Activated CD8-positive, alpha-beta memory T cell treated with anti-CD3 and anti-CD28 coated beads for 36 hours (primary cell): ENCODE results near the gene RABGGTB. TPM values are rescaled to one million over a fixed set of nuclear protein-coding genes. Genes with fewer than 3 reads are reported as not detected.
"Not testable (repeated sequence)": the region's sequence is repeated elsewhere in the genome, so short reads cannot be mapped to it uniquely, and the experiment has no call there.

ENCODE experiments used
- CTCF ChIA-PET: fragments of 350-600 bp; sonication (Branson Sonifier 250); formaldehyde crosslinking; loops from one replicate; lab custom pipeline; 2021; ENCODE audit warnings: antibody characterized with exemption; lab: Charles Lee
- POLR2A ChIA-PET: fragments of 350-600 bp; sonication (Branson Sonifier 250); formaldehyde crosslinking; loops from one replicate; lab custom pipeline; 2021; ENCODE audit warnings: antibody characterized with exemption; lab: Charles Lee
- total RNA-seq, 2 experiments: library from RNA; stranded (reverse); gene quantifications; one replicate each; pipeline ENCODE4 v1.2.3, GENCODE V29; 2021

Gene RABGGTB
- 100 to 1,000 TPM; 225 to 231 TPM for total RNA-seq

GRCh38 chr1:75785983-75786853, at the start of gene RABGGTB:
TSS of gene RABGGTB (plus strand) at chr1:75786256. CDS start at chr1:75786272, 16 bp downstream.
- CTCF ChIA-PET = interaction anchor here (1.7 kb wide), 1 partner anchor 61 kb away, joined by 3 read pairs; no protein-coding TSS in a partner anchor
- POLR2A ChIA-PET = interaction anchor here (0.6 to 3.3 kb wide), 6 partner anchors 8 to 1053 kb away, joined by 3 to 33 read pairs (median 4); partner anchors contain the start of genes ACADM, MSH4 and TYW3

- ChIA-PET CTCF (no interaction called here), POLR2A (no interaction called here)
These were observed 43.9 kb upstream of the RABGGTB start for GRCh38 chr1:75742047-75742625.

DNA sequence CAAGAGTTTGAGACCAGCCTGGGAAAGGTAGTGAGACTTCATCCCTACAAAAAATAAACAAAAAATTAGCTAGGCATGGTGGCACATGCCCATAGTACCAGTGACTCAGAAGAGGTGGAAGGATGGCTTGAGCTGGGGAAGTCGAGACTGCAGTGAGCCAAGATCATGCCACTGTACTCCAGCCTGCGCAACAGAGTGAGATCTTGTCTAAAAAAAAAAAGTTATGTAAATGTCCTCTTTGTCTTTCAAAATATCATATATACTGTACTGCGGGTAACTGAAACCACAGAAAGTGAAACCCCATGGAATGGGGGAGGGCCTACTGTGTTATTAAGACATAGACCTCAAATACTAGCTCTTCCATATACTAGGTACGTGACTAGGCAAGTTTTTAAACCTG, 40.8 kb upstream of the RABGGTB start:
- POLR2A ChIA-PET = no interaction called here
- CTCF ChIA-PET = no interaction called here

GRCh38 chr1:75757210-75757609, 28.8 kb upstream of the RABGGTB start:
- CTCF ChIA-PET, POLR2A ChIA-PET: not testable (repeated sequence)

DNA sequence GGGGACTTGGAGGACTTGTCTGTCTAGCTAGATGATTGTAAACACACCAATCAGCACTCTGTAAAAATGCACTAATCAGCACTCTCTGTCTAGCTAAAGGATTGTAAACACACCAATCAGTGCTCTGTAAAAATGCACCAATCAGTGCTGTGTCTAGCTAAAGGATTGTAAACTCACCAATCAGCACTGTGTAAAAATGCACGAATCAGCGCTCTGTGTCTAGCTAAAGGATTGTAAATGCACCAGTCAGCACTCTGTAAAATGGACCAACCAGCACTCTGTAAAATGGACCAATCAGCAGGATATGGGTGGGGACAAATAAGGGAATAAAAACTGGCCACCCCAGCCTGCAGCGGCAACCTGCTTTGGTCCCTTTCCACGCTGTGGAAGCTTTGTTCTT, 27.5 kb upstream of the RABGGTB start:
- CTCF ChIA-PET = not testable (repeated sequence)

GRCh38 chr1:75764057-75764655, 21.9 kb upstream of the RABGGTB start:
- ChIA-PET CTCF (no interaction called here), POLR2A (no interaction called here)

More for the DNA sequence above, 27.5 kb upstream of the RABGGTB start:
- POLR2A ChIA-PET = not testable (repeated sequence)

GRCh38 chr1:75765697-75766355, 20.2 kb upstream of the RABGGTB start:
- ChIA-PET POLR2A (no interaction called here), CTCF (no interaction called here)

GRCh38 chr1:75768016-75768415, 18.0 kb upstream of the RABGGTB start:
- ChIA-PET POLR2A (no interaction called here), CTCF (no interaction called here)

- CTCF ChIA-PET = no interaction called here
- POLR2A ChIA-PET = no interaction called here
These were observed 15.3 kb upstream of the RABGGTB start for GRCh38 chr1:75770761-75771160.

DNA sequence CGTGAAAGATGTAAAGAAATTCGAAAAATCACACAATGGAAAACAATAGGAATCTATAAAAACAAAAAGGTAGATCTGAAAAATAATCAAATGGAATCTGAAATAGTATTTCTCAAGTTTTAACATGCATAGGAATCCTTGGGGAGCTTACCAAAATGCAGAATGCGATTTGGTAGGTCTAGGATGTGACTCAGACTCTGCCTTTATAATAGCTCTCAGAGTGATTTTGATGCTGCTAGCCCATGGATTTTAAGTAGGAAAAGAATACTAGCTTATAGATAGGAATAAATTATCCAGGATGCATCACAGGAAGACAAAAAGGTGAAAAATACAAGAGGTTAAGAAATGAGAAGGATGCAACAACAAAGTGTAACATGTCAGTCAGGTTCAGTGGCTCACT, 14.1 kb upstream of the RABGGTB start:
- CTCF ChIA-PET = no interaction called here
- POLR2A ChIA-PET = no interaction called here

- CTCF ChIA-PET = not testable (repeated sequence)
- POLR2A ChIA-PET = interaction anchor here (0.9 kb wide), 1 partner anchor 9 kb away, joined by 3 read pairs; no protein-coding TSS in a partner anchor
These were observed 8.2 kb upstream of the RABGGTB start for GRCh38 chr1:75777812-75778211.

DNA sequence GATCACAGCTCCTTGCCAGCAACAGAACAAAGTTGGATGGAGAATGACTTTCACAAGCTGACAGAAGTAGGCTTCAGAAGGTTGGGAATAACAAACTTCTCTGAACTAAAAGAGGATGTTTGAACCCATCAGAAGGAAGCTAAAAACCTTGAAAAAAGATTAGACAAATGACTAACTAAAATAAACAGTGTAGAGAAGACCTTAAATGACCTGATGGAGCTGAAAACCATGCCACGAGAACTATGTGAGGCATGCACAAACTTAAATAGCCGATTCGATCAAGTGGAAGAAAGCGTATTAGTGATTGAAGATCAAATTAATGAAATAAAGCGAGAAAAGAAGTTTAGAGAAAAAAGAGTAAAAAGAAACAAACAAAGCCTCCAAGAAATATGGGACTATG, 7.4 kb upstream of the RABGGTB start:
- POLR2A ChIA-PET, CTCF ChIA-PET: not testable (repeated sequence)

- POLR2A ChIA-PET = not testable (repeated sequence)
These were observed 5.9 kb upstream of the RABGGTB start for GRCh38 chr1:75780183-75780582.

DNA sequence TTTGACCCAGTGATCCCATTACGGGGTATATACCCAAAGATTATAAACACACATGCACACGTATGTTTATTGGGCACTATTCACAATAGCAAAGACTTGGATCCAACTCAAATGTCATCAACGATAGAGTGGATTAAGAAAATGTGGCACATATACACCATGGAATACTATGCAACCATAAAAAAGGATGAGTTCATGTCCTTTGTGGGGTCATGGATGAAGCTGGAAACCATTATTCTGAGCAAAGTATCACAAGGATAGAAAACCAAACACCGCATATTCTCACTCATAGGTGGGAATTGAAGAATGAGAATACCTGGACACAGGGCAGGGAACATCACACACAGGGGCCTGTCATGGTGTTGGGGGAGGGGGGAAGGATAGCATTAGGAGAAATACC, 2.1 kb upstream of the RABGGTB start:
- CTCF ChIA-PET = not testable (repeated sequence)

More at GRCh38 chr1:75780183-75780582, 5.9 kb upstream of the RABGGTB start:
- CTCF ChIA-PET = not testable (repeated sequence)

DNA sequence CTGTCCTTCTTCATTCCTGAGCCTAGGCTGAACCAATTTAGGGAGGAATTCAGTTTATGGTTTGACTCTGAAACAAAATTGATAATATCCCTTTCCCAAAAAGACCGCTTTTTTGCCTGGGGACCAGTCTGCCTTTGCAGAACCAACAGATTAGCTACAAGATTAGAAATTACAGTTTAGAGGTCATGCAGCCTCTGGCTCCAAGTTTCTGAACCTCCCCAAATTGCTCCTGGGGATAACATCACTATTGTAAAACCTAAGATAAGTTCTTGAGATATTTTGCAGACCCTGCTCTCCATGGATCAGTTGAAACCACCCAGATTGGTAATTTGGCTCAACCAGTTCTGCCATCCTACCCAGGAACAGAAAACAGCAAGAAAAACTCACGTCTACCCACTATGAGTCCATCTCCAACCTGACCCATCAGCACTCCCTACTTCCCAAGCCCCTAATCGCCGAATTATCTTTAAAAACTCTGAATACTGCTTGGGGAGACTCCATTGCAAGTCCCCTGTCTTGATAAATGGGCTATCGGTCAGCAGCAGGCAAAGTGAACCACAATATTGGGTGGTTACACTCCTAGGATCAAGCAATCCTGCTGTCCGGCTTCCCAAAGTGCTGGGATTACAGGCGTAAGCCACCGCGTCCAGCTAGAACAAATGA, 605 bp upstream of the RABGGTB start:
- ChIA-PET POLR2A (interaction anchor here (0.8 to 3.3 kb wide), 2 partner anchors 11 to 25 kb away, joined by 3 to 33 read pairs; partner anchors contain the start of gene MSH4), CTCF (interaction anchor here (0.8 to 1.7 kb wide), 2 partner anchors 16 to 60 kb away, joined by 3 to 4 read pairs; no protein-coding TSS in a partner anchor)

More for the DNA sequence above, 2.1 kb upstream of the RABGGTB start:
- POLR2A ChIA-PET = not testable (repeated sequence)

DNA sequence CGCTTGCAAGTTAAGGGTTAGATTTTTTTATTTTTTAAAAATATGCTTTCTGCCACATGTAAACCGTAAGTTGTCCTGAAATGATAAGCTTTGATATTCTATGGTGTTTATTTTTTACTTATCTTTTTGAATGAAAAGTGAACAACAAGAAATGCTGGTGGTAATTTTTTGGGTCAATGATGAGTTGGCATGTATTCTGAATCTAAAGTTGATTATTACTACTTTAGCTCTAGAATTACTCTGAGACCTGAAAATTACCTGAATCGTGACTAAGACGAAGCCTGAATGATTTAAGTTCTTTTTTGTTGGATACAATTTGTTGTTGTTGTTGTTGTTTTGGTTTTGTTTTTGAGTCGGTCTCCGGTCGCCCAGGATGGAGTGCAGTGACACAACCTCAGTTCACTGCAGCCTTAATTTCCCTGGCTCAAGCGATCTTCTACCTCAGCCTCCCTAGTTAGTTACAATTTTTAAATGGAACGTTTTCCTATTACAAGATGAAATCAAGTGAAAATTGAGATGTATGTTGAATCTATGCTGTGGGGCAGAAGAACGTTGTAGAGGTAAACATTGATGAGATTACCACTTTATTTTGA, 941 bp downstream of the RABGGTB start:
- POLR2A ChIA-PET = interaction anchor here (0.6 to 3.3 kb wide), 4 partner anchors 9 to 1054 kb away, joined by 3 to 33 read pairs (median 5); partner anchors contain the start of genes MSH4 and TYW3
- CTCF ChIA-PET = no interaction called here

- CTCF ChIA-PET = no interaction called here
- POLR2A ChIA-PET = interaction anchor here (3.3 kb wide), 1 partner anchor 9 kb away, joined by 33 read pairs; the partner anchor contains the start of gene MSH4
These were observed 1.5 kb downstream of the RABGGTB start for GRCh38 chr1:75787524-75787923.

- ChIA-PET POLR2A (no interaction called here), CTCF (no interaction called here)
These were observed 3.9 kb downstream of the RABGGTB start for GRCh38 chr1:75789988-75790387.
